HG03175 (cell line): ENCODE measurements around the gene SLC39A12.

Experiments used
- ATAC-seq: cut with Tn5 transposase; IDR thresholded peaks from one replicate; pipeline ENCODE4 v1.9.1; 2021; ENCODE audit warnings: mild to moderate bottlenecking, moderate library complexity; ENCODE audit not compliant: unreplicated experiment

The SLC39A12 gene

GRCh38 chr10:18043148-18044006 is 91.7 kb downstream of the SLC39A12 start:
- ATAC-seq: no peak

- no peak for ATAC-seq
Observed at GRCh38 chr10:18044976-18045720, 93.4 kb downstream of the SLC39A12 start.

GRCh38 chr10:18056583-18056982 is 104.9 kb downstream of the SLC39A12 start:
- ATAC-seq: no peak

- ATAC-seq: no peak
Observed at GRCh38 chr10:18059826-18060559, 108.3 kb downstream of the SLC39A12 start.

GRCh38 chr10:18066947-18067346 is 115.2 kb downstream of the SLC39A12 start:
- no peak for ATAC-seq

GRCh38 chr10:18068401-18068800 is 116.7 kb downstream of the SLC39A12 start:
- ATAC-seq: no peak

- no peak for ATAC-seq
Observed at GRCh38 chr10:18071591-18071990, 119.9 kb downstream of the SLC39A12 start.

- no peak for ATAC-seq
Observed at GRCh38 chr10:18073314-18073713, 121.6 kb downstream of the SLC39A12 start.

- no peak for ATAC-seq
Observed at GRCh38 chr10:18075881-18076280, 124.2 kb downstream of the SLC39A12 start.

- no peak for ATAC-seq
Observed at GRCh38 chr10:18079665-18080295, 128.1 kb downstream of the SLC39A12 start.

- ATAC-seq: no peak
Observed at GRCh38 chr10:18082381-18082780, 130.7 kb downstream of the SLC39A12 start.

GRCh38 chr10:18085855-18086254 is 134.1 kb downstream of the SLC39A12 start:
- ATAC-seq: no peak

- no peak for ATAC-seq
Observed at GRCh38 chr10:18086746-18087145, 135.0 kb downstream of the SLC39A12 start.

GRCh38 chr10:18087355-18087754 is 135.6 kb downstream of the SLC39A12 start:
- no peak for ATAC-seq
